HFFc6 (cell line): ENCODE data around the gene EXO1. TPM values are rescaled to one million over a fixed set of nuclear protein-coding genes. Genes with fewer than 3 reads are reported as not detected.

Source experiments
- DNase-seq: peaks from one replicate; pipeline ENCODE4 v3.0.0-alpha.2; 2018
- H3K27ac Mint-ChIP-seq: 2 replicates; pipeline ENCODE4 v1.8.0; 2020; ENCODE audit warnings: mild to moderate bottlenecking, mixed read lengths
- H3K27me3 Mint-ChIP-seq: 2 replicates; pipeline ENCODE4 v1.8.0; 2021; ENCODE audit warnings: mild to moderate bottlenecking, moderate library complexity, mixed read lengths; ENCODE audit not compliant: insufficient read depth
- H3K36me3 Mint-ChIP-seq: 2 replicates; pipeline ENCODE4 v1.8.0; 2021; ENCODE audit warnings: low read depth, mixed read lengths
- H3K4me1 Mint-ChIP-seq: 2 replicates; pipeline ENCODE4 v1.8.0; 2020; ENCODE audit warnings: low read depth, mixed read lengths
- H3K4me3 Mint-ChIP-seq: 2 replicates; pipeline ENCODE4 v1.8.0; 2020; ENCODE audit warnings: mild to moderate bottlenecking, moderate library complexity, mixed read lengths
- H3K9me3 Mint-ChIP-seq: 2 replicates; pipeline ENCODE4 v1.8.0; 2020; ENCODE audit warnings: mild to moderate bottlenecking, mixed read lengths
- total RNA-seq, 6 experiments: library from RNA; stranded (reverse); fragmentation: NEBNext Ultra II Directional; extraction: Animal tissue kit (Norgen Biotek cat#: 25700); gene quantifications; 2 replicates in 1 of 6; 3 replicates in 5 of 6; pipeline ENCODE4 v1.2.3, GENCODE V29; 2021
- TF ChIP-seq, protein P1 (sequence below): fragments of 200-600 bp; sonication (generic); IDR thresholded peaks from 2 replicates; pipeline ENCODE4 v1.5.0; 2021; ENCODE audit warnings: antibody characterized with exemption, mild to moderate bottlenecking

Gene EXO1
- total RNA-seq, 6 experiments from 2014 or later: 6.5 to 15.7 (median 15.2) TPM

DNA sequence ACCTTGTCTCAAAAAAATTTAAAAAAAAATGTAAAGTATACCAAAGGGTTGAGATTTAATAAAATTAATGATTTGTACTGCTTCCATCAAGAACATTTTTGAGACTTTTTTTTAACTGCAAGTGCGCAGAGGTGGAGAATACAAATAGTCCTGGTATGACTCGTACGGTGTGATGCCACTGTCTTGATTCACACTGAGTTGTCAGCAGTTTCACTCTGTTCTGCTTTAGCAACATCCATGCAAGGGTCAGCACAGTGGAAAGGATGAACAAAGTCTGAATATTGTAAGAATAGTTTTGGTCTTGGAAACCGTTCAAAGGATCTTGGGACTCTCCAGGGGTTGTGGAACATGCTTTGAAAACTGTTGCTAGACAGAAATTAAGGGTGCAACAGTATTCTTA is 40.2 kb downstream of the EXO1 start:
- Mint-ChIP-seq H3K36me3 (no peaks in the 10 kb centered on the region), H3K27me3 (no peaks in the 10 kb centered on the region), H3K4me3 (no peak overlapping the region), H3K9me3 (no peaks in the 10 kb centered on the region), H3K4me1 (peaks cover 18% of the 10 kb centered on the region), H3K27ac (peak overlapping the region; percentile 3; the same call in 1 of the 2 replicates)
- TF ChIP-seq, protein P1, sequence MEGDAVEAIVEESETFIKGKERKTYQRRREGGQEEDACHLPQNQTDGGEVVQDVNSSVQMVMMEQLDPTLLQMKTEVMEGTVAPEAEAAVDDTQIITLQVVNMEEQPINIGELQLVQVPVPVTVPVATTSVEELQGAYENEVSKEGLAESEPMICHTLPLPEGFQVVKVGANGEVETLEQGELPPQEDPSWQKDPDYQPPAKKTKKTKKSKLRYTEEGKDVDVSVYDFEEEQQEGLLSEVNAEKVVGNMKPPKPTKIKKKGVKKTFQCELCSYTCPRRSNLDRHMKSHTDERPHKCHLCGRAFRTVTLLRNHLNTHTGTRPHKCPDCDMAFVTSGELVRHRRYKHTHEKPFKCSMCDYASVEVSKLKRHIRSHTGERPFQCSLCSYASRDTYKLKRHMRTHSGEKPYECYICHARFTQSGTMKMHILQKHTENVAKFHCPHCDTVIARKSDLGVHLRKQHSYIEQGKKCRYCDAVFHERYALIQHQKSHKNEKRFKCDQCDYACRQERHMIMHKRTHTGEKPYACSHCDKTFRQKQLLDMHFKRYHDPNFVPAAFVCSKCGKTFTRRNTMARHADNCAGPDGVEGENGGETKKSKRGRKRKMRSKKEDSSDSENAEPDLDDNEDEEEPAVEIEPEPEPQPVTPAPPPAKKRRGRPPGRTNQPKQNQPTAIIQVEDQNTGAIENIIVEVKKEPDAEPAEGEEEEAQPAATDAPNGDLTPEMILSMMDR: no peak
- DNase-seq: peak; percentile 56

DNA sequence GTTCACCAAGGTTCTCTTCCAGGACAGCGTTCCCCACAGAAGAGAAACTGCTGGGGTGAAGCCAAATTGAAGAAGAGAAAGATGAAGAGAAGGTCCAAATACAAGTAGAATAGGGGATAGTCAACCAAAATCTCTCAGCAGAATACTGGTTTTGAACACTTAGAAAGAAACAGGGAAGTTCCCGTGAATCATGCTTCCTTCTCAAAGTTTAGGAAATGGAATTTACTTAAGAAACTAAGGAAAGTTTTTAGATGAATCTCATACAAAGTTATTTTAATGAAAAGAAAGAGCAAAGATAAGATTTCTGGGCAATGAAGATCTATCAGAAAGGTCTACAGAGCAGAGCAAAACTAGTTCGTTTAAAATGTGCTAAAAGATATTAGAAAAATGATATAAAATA is 43.3 kb downstream of the EXO1 start:
- no peaks in the 10 kb centered on the region for H3K27me3 Mint-ChIP-seq
- DNase-seq: no peak
- H3K36me3 Mint-ChIP-seq: no peaks in the 10 kb centered on the region
- H3K4me3 Mint-ChIP-seq: no peak overlapping the region
- H3K9me3 Mint-ChIP-seq: no peaks in the 10 kb centered on the region
- peak overlapping the region; percentile 23; the same call in 1 of the 2 replicates for H3K27ac Mint-ChIP-seq
- TF ChIP-seq, protein P1: no peak
- peaks cover 18% of the 10 kb centered on the region for H3K4me1 Mint-ChIP-seq

DNA sequence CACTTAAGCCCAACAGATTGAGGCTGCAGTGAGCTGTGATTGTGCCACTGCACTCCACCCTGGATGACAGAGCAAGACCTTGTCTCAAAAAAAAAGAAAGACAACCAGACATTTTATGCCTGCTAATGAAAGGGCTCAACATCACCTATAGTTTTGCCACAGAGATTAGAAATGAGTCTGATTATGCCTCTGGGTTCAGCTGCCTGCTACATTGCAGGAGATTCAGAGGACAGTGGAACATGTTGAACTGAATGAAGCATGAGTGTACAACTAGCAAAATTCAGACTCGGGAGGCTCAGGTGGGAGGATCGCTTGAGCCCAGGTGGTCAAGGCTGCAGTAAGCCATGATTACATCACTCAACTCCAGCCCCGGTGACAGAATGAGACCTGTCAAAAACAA is 46.0 kb downstream of the EXO1 start:
- no peaks in the 10 kb centered on the region for H3K9me3 Mint-ChIP-seq
- TF ChIP-seq, protein P1: no peak
- H3K4me3 Mint-ChIP-seq: no peak overlapping the region
- no peaks in the 10 kb centered on the region for H3K27me3 Mint-ChIP-seq
- H3K4me1 Mint-ChIP-seq: peaks cover 8% of the 10 kb centered on the region; the same call in 1 of the 2 replicates
- H3K27ac Mint-ChIP-seq: no peak overlapping the region
- DNase-seq: no peak
- no peaks in the 10 kb centered on the region for H3K36me3 Mint-ChIP-seq

DNA sequence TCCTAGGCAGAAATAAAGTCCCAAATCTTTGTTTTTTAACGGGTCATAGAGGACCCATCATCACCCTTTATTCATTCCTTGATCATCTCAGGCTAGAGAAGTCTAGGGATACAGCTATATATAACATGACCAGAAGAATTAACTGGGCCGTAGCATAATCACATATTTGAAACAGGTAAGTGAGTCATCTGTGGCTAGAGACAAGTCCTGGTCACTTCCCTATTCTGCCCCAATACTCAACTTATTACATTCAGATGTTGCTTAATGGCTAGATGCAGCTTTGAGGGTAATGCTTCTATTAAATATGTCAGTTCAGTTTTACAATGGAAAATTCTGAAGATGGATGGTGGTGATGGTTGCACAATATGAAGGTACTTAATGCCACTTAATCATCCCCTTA is 47.0 kb downstream of the EXO1 start:
- DNase-seq: no peak
- no peaks in the 10 kb centered on the region for H3K27me3 Mint-ChIP-seq
- TF ChIP-seq, protein P1: no peak
- no peaks in the 10 kb centered on the region for H3K36me3 Mint-ChIP-seq
- no peak overlapping the region for H3K4me3 Mint-ChIP-seq
- H3K4me1 Mint-ChIP-seq: peaks cover 8% of the 10 kb centered on the region; the same call in 1 of the 2 replicates
- no peak overlapping the region; the same call in 1 of the 2 replicates for H3K27ac Mint-ChIP-seq
- no peaks in the 10 kb centered on the region for H3K9me3 Mint-ChIP-seq

DNA sequence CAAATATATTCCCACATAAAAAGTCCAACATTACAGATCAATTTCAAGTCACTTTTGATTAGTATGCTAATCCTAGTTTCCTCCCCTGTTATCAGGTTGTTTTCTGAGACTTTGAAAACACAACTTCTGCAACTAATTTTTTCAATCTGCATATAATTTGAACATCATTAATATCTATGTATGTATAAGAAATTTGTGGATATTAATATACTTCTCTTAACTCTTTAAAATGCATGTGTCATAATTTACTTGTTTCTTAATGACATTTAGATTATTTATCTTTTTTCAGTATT is 48.6 kb downstream of the EXO1 start:
- H3K9me3 Mint-ChIP-seq: no peaks in the 10 kb centered on the region
- no peak overlapping the region for H3K4me3 Mint-ChIP-seq
- H3K4me1 Mint-ChIP-seq: no peaks in the 10 kb centered on the region
- H3K27ac Mint-ChIP-seq: no peak overlapping the region
- H3K27me3 Mint-ChIP-seq: no peaks in the 10 kb centered on the region
- no peaks in the 10 kb centered on the region for H3K36me3 Mint-ChIP-seq
- no peak for DNase-seq
- TF ChIP-seq, protein P1: peak; percentile 50

DNA sequence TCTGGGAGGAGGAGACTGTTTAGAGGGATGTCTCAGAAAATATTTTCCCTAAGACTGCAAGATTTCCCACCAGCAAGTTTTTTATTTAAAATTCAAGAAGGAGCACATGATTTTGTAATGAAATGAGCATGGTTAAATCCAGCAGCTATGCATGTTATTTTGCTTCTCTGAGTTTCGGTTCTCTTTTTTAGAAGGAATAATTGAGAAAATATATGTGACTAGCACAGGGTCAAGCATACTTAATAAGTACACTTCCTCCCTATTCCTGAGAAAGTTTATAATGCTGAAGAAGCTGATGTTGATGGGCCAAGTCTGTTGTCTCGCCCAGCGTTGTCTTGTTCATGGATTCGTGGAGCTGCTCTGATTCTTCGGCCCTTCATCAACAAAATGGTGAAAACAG is 51.2 kb downstream of the EXO1 start:
- Mint-ChIP-seq H3K27ac (no peak overlapping the region), H3K36me3 (no peaks in the 10 kb centered on the region), H3K4me1 (no peaks in the 10 kb centered on the region), H3K27me3 (no peaks in the 10 kb centered on the region), H3K4me3 (no peak overlapping the region), H3K9me3 (no peaks in the 10 kb centered on the region)
- no peak for DNase-seq
- TF ChIP-seq, protein P1: no peak
